WTC11 (cell line): ENCODE results near the gene KDM2B. TPM values are rescaled to one million over a fixed set of nuclear protein-coding genes. Genes with fewer than 3 reads are reported as not detected.
A peak's percentile ranks its signal among the peaks of the same experiment; 100 is the strongest.

Source experiments
- ATAC-seq: fragments of 200-7000 bp; cut with Tn5 transposase; 2 replicates; pipeline ENCODE4 v1.10.0; 2021; ENCODE audit warnings: mild to moderate bottlenecking, moderate library complexity
- CTCF ChIA-PET: fragments of 300-600 bp; sonication (Branson Sonifier 250); formaldehyde crosslinking; loops from one replicate; lab custom pipeline; 2021; ENCODE audit warnings: antibody characterized with exemption; lab: Charles Lee
- POLR2A ChIA-PET: fragments of 350-600 bp; sonication (Branson Sonifier 250); formaldehyde crosslinking; loops from one replicate; lab custom pipeline; 2021; ENCODE audit warnings: antibody characterized with exemption; lab: Charles Lee
- DNase-seq: peaks from one replicate; pipeline ENCODE4 v3.0.0; 2021; ENCODE audit warnings: low spot score
- H3K27ac Mint-ChIP-seq: 2 replicates; pipeline ENCODE4 v1.8.0; 2021; ENCODE audit warnings: mixed read lengths
- H3K27me3 Mint-ChIP-seq: 2 replicates; pipeline ENCODE4 v1.8.0; 2021; ENCODE audit warnings: low read depth, mild to moderate bottlenecking, moderate library complexity, mixed read lengths
- H3K36me3 Mint-ChIP-seq: 2 replicates; pipeline ENCODE4 v1.8.0; 2021; ENCODE audit warnings: mixed read lengths
- H3K4me1 Mint-ChIP-seq: 2 replicates; pipeline ENCODE4 v1.8.0; 2022; ENCODE audit warnings: mixed read lengths
- H3K4me3 Mint-ChIP-seq: 2 replicates; pipeline ENCODE4 v1.8.0; 2021; ENCODE audit warnings: mild to moderate bottlenecking, moderate library complexity, mixed read lengths
- H3K9me3 Mint-ChIP-seq: 2 replicates; pipeline ENCODE4 v1.8.0; 2021; ENCODE audit warnings: mixed read lengths
- AFF4 ChIP-seq: sonication (generic); formaldehyde crosslinking; IDR thresholded peaks from 2 replicates; pipeline ENCODE4 v1.8.1; 2023; ENCODE audit warnings: mild to moderate bottlenecking, missing genetic modification reagents, borderline replicate concordance
- CBFB ChIP-seq: sonication (generic); formaldehyde crosslinking; IDR thresholded peaks from 2 replicates; pipeline ENCODE4 v1.8.1; 2022; ENCODE audit warnings: mild to moderate bottlenecking, low read depth, missing genetic modification reagents
- FOXP4 ChIP-seq: sonication (generic); formaldehyde crosslinking; IDR thresholded peaks from 2 replicates; pipeline ENCODE4 v1.8.0; 2022; ENCODE audit warnings: mild to moderate bottlenecking, missing genetic modification reagents
- HMGA2 ChIP-seq: fragments of 250-450 bp; sonication (Bioruptor Pico); IDR thresholded peaks from 2 replicates; pipeline ENCODE4 v1.4.0; 2021; ENCODE audit warnings: mild to moderate bottlenecking, moderate library complexity
- JAZF1 ChIP-seq: fragments of 250-450 bp; sonication (Bioruptor Pico); IDR thresholded peaks from 2 replicates; pipeline ENCODE4 v1.9.0; 2021; ENCODE audit warnings: moderate library complexity, mild to moderate bottlenecking, inconsistent platforms
- NFYB ChIP-seq: sonication (generic); formaldehyde crosslinking; conservative IDR thresholded peaks from 2 replicates; pipeline ENCODE4 v1.8.0; 2022; ENCODE audit warnings: low read depth, missing genetic modification reagents
- RELA ChIP-seq: sonication (generic); formaldehyde crosslinking; IDR thresholded peaks from 2 replicates; pipeline ENCODE4 v1.8.1; 2022; ENCODE audit warnings: missing genetic modification reagents, mild to moderate bottlenecking, borderline replicate concordance
- RORB ChIP-seq: fragments of 250-450 bp; sonication (Bioruptor Pico); IDR thresholded peaks from 2 replicates; pipeline ENCODE4 v1.9.0; 2021; ENCODE audit warnings: mild to moderate bottlenecking
- SMAD3 ChIP-seq: sonication (generic); formaldehyde crosslinking; IDR thresholded peaks from 2 replicates; pipeline ENCODE4 v1.8.0; 2022; ENCODE audit warnings: missing genetic modification reagents, mild to moderate bottlenecking, borderline replicate concordance
- SMAD4 ChIP-seq: sonication (generic); formaldehyde crosslinking; IDR thresholded peaks from 2 replicates; pipeline ENCODE4 v1.8.0; 2022; ENCODE audit warnings: mild to moderate bottlenecking, missing genetic modification reagents
- STAT6 ChIP-seq: sonication (generic); formaldehyde crosslinking; conservative IDR thresholded peaks from 2 replicates; pipeline ENCODE4 v1.8.1; 2023; ENCODE audit warnings: mild to moderate bottlenecking, low read depth, missing genetic modification reagents, moderate library complexity
- ZNF138 ChIP-seq: sonication (generic); formaldehyde crosslinking; conservative IDR thresholded peaks from 2 replicates; pipeline ENCODE4 v1.8.1; 2022; ENCODE audit warnings: mild to moderate bottlenecking, moderate library complexity, missing genetic modification reagents
- ZNF512 ChIP-seq: sonication (generic); formaldehyde crosslinking; IDR thresholded peaks from 2 replicates; pipeline ENCODE4 v1.8.1; 2022; ENCODE audit warnings: missing genetic modification reagents, borderline replicate concordance
- total RNA-seq: library from RNA; stranded (reverse); gene quantifications from 3 replicates; pipeline ENCODE4 v1.2.3, GENCODE V29; 2021
- TF ChIP-seq, protein P1 (sequence below): sonication (generic); formaldehyde crosslinking; IDR thresholded peaks from 2 replicates; pipeline ENCODE4 v1.8.0; 2022; ENCODE audit warnings: mild to moderate bottlenecking, missing genetic modification reagents
- TF ChIP-seq, protein P2 (sequence below): sonication (generic); formaldehyde crosslinking; IDR thresholded peaks from 2 replicates; pipeline ENCODE4 v1.8.1; 2023; ENCODE audit warnings: mild to moderate bottlenecking, missing genetic modification reagents, moderate library complexity
- TF ChIP-seq, protein P3 (sequence below): fragments of 200-600 bp; IDR thresholded peaks from 2 replicates; pipeline ENCODE4 v1.8.0; 2022; ENCODE audit warnings: antibody characterized with exemption

KDM2B gene
- total RNA-seq, 1 experiment from 2014 or later, result 147 TPM

DNA sequence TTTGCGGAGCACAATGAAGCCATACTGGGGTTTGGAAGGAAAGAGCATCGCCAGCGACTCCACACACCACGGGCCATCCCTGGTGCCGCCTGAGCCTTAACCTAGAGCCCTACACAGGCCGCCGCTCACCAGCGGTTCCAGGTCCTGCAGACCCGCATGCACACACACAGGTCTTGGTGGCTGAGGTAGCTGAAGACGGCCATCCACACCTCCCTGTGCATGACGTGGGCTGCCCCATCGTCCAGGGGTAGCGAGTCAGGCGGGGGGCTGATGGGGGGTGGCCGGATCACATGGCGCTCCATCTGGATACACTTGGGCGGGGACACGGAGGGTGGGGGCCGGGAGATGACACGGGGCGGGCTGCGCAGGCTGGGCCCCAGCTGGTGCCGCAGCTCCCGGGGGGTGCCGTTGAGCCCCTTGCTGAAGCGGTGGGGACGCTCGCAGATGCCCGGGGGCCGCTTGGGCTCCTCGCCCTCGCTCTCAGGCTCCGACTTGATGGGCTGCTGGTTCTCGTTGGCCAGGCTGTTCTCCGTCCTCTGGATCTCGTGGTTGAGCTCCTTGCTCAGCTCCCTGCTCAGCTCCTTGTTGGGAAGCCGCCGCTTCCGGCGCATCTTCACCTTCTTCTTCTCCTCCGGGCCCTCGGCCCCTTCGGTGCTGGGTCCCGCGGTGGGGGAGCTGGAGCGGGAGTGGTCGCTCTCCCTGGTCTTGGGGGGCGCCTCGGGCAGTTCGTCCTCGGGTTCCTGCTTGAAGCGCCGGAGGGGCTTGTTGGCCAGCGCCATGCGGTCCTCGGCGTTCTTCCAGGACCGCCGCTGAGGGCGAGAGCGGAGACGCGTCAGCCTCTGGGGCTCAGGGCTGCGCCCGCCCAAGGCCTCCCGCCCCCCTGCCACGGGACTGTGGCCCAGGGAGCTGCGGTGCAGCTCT is 138.5 kb downstream of the KDM2B start:
- H3K36me3 Mint-ChIP-seq, result peaks cover 50% of the 10 kb centered on the region
- H3K9me3 Mint-ChIP-seq, result no peaks in the 10 kb centered on the region
- peaks cover 7% of the 10 kb centered on the region for H3K4me1 Mint-ChIP-seq
- no peaks in the 10 kb centered on the region; the same call in 1 of the 2 replicates for H3K27me3 Mint-ChIP-seq
- ATAC-seq (no peak), DNase-seq (no peak)
- TF ChIP-seq JAZF1 (CRISPR knock-in tag) (no peak), FOXP4 (no peak), CBFB (CRISPR knock-in tag) (no peak), AFF4 (CRISPR knock-in tag) (no peak), SMAD4 (no peak), SMAD3 (no peak), RORB (CRISPR knock-in tag) (no peak), ZNF512 (no peak), ZNF138 (CRISPR knock-in tag) (no peak), HMGA2 (no peak)
- TF ChIP-seq, protein P1, sequence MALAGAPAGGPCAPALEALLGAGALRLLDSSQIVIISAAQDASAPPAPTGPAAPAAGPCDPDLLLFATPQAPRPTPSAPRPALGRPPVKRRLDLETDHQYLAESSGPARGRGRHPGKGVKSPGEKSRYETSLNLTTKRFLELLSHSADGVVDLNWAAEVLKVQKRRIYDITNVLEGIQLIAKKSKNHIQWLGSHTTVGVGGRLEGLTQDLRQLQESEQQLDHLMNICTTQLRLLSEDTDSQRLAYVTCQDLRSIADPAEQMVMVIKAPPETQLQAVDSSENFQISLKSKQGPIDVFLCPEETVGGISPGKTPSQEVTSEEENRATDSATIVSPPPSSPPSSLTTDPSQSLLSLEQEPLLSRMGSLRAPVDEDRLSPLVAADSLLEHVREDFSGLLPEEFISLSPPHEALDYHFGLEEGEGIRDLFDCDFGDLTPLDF (CRISPR knock-in tag), result no peak
- TF ChIP-seq, protein P2, sequence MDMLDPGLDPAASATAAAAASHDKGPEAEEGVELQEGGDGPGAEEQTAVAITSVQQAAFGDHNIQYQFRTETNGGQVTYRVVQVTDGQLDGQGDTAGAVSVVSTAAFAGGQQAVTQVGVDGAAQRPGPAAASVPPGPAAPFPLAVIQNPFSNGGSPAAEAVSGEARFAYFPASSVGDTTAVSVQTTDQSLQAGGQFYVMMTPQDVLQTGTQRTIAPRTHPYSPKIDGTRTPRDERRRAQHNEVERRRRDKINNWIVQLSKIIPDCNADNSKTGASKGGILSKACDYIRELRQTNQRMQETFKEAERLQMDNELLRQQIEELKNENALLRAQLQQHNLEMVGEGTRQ, result no peak
- H3K4me3 Mint-ChIP-seq, result no peak overlapping the region
- POLR2A ChIA-PET, result interaction anchor here (1.0 kb wide), 1 partner anchor 185 kb away, joined by 3 read pairs; no protein-coding TSS in a partner anchor
- H3K27ac Mint-ChIP-seq, result peak overlapping the region; percentile 41; the same call in 1 of the 2 replicates
- CTCF ChIA-PET, result interaction anchor here (0.6 to 5.3 kb wide), 47 partner anchors 8 to 352 kb away, joined by 3 to 71 read pairs (median 5); partner anchors contain the start of genes MORN3, P2RX7, RHOF and RNF34

GRCh38 chr12:121441555-121441954 is 139.3 kb downstream of the KDM2B start:
- Mint-ChIP-seq H3K4me3 (no peak overlapping the region), H3K27ac (peak overlapping the region; percentile 41; the same call in 1 of the 2 replicates), H3K27me3 (no peaks in the 10 kb centered on the region; the same call in 1 of the 2 replicates), H3K9me3 (peaks cover 7% of the 10 kb centered on the region)
- POLR2A ChIA-PET, result interaction anchor here (0.6 kb wide), 1 partner anchor 38 kb away, joined by 3 read pairs; no protein-coding TSS in a partner anchor
- no peak for ATAC-seq
- CTCF ChIA-PET, result interaction anchor here (0.6 to 5.3 kb wide), 24 partner anchors 10 to 309 kb away, joined by 3 to 71 read pairs (median 4); partner anchors contain the start of genes P2RX7, RNF34 and TMEM120B
- DNase-seq, result peak; percentile 57
- TF ChIP-seq RELA (CRISPR knock-in tag) (no peak), NFYB (CRISPR knock-in tag) (no peak), STAT6 (CRISPR knock-in tag) (no peak)
- TF ChIP-seq, protein P3, sequence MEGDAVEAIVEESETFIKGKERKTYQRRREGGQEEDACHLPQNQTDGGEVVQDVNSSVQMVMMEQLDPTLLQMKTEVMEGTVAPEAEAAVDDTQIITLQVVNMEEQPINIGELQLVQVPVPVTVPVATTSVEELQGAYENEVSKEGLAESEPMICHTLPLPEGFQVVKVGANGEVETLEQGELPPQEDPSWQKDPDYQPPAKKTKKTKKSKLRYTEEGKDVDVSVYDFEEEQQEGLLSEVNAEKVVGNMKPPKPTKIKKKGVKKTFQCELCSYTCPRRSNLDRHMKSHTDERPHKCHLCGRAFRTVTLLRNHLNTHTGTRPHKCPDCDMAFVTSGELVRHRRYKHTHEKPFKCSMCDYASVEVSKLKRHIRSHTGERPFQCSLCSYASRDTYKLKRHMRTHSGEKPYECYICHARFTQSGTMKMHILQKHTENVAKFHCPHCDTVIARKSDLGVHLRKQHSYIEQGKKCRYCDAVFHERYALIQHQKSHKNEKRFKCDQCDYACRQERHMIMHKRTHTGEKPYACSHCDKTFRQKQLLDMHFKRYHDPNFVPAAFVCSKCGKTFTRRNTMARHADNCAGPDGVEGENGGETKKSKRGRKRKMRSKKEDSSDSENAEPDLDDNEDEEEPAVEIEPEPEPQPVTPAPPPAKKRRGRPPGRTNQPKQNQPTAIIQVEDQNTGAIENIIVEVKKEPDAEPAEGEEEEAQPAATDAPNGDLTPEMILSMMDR, result no peak; the same call in 1 of the 2 replicates
- TF ChIP-seq, all 79 proteins: peak for 0
- H3K36me3 Mint-ChIP-seq, result peaks cover 58% of the 10 kb centered on the region
- H3K4me1 Mint-ChIP-seq, result peaks cover 7% of the 10 kb centered on the region
